ENCODE measurements around the gene RBM45. TPM values are rescaled to one million over a fixed set of nuclear protein-coding genes. Genes with fewer than 3 reads are reported as not detected.

The RBM45 gene
- total RNA-seq, 1 experiment from 2014 or later, result 29.3 TPM

GRCh38 chr2:178093471-178093870, 18.8 kb upstream of the RBM45 start:
- H3K36me3 ChIP-seq, result no peaks in the 10 kb centered on the region
- H3K9me3 ChIP-seq, result no peaks in the 10 kb centered on the region
- DNase-seq, result no peak
- H3K4me3 ChIP-seq, result no peak overlapping the region
- no peaks in the 10 kb centered on the region for H3K27me3 ChIP-seq

DNA sequence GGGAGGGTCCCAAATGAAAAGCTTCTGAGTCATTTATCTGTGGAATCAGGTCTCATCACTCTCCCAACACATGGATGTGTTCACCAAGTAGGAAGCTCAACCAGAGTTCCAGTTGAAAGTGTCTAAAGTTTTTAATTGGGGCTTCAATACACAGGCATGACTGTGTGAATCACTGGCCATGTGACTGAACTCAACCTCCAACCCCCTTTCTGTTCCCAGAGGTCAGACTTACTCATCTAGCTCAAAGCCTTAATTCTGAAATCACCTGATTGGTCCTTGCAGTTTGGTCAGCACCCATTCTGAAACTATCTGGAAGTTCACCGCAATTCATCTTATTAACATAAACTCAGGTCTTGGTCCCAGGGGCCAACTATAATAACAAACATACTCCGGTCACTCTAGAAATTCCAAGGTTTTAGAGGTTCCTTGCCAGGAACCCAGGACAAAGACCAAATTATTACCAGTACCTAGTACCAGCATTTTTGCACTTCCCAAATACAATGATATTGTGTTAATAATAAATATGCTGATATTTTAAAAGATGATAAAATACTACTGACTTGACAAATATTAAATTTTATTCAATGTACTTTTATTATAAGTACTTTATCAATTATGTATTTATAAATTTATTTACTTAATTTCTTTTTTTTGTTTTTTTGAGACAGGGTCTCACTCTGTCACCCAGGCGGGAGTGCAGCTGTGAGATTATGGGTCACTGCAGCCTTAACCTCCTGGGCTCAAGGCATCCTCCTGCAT, 10.7 kb upstream of the RBM45 start:
- Histone ChIP-seq H3K36me3 (no peaks in the 10 kb centered on the region), H3K9me3 (no peaks in the 10 kb centered on the region), H3K4me3 (no peak overlapping the region), H3K27me3 (no peaks in the 10 kb centered on the region)
- DNase-seq, result no peak

- DNase-seq, result no peak
- Histone ChIP-seq H3K9me3 (no peaks in the 10 kb centered on the region), H3K4me3 (no peak overlapping the region)
Observed at GRCh38 chr2:178105566-178105965, 6.7 kb upstream of the RBM45 start.

GRCh38 chr2:178106053-178106452, 6.2 kb upstream of the RBM45 start:
- DNase-seq, result no peak
- no peak overlapping the region for H3K4me3 ChIP-seq
- no peaks in the 10 kb centered on the region for H3K36me3 ChIP-seq
- no peaks in the 10 kb centered on the region for H3K9me3 ChIP-seq
- no peaks in the 10 kb centered on the region for H3K27me3 ChIP-seq

More at GRCh38 chr2:178105566-178105965, 6.7 kb upstream of the RBM45 start:
- Histone ChIP-seq H3K27me3 (no peaks in the 10 kb centered on the region), H3K36me3 (no peaks in the 10 kb centered on the region)

GRCh38 chr2:178108176-178108575, 4.1 kb upstream of the RBM45 start:
- Histone ChIP-seq H3K4me3 (no peak overlapping the region), H3K27me3 (no peaks in the 10 kb centered on the region), H3K9me3 (no peaks in the 10 kb centered on the region), H3K36me3 (no peaks in the 10 kb centered on the region)
- DNase-seq, result no peak

GRCh38 chr2:178109813-178110212, 2.4 kb upstream of the RBM45 start:
- H3K9me3 ChIP-seq, result no peaks in the 10 kb centered on the region
- H3K36me3 ChIP-seq, result no peaks in the 10 kb centered on the region
- H3K4me3 ChIP-seq, result no peak overlapping the region
- DNase-seq, result no peak
- no peaks in the 10 kb centered on the region for H3K27me3 ChIP-seq

- Histone ChIP-seq H3K4me3 (no peak overlapping the region), H3K36me3 (no peaks in the 10 kb centered on the region), H3K9me3 (no peaks in the 10 kb centered on the region), H3K27me3 (no peaks in the 10 kb centered on the region)
- DNase-seq, result no peak
Observed at GRCh38 chr2:178110681-178111080, 1.6 kb upstream of the RBM45 start.

- no peak for DNase-seq
- no peaks in the 10 kb centered on the region for H3K9me3 ChIP-seq
- no peaks in the 10 kb centered on the region; the same call in 1 of the 2 replicates for H3K36me3 ChIP-seq
- H3K4me3 ChIP-seq, result peak overlapping the region; percentile 85
- H3K27me3 ChIP-seq, result no peaks in the 10 kb centered on the region
Observed at GRCh38 chr2:178111743-178112142, 494 bp upstream of the RBM45 start.

- Histone ChIP-seq H3K36me3 (peaks cover 8% of the 10 kb centered on the region), H3K4me3 (no peak overlapping the region), H3K9me3 (no peaks in the 10 kb centered on the region), H3K27me3 (no peaks in the 10 kb centered on the region)
- no peak for DNase-seq
Observed at GRCh38 chr2:178114462-178114861, 2.2 kb downstream of the RBM45 start.

DNA sequence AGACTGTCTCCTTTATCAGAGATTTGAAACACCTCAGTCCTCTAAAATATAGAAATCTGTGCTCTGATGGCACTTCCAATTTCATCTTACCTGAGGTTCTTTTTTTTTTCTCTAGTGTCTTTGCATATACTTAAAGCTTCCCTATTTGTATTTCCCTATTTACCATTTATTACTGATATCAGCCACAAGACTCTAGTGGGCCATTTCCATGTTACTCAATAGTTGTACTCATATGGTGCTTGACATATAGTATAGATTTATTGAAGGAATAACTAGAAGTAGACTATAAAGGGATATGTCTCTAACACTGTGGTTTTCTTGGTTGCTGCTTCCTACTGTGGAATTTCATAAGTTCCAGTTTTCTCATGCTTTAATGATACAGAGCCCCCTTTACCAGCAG, 3.0 kb downstream of the RBM45 start:
- DNase-seq, result no peak
- Histone ChIP-seq H3K36me3 (peaks cover 8% of the 10 kb centered on the region), H3K9me3 (no peaks in the 10 kb centered on the region), H3K4me3 (no peak overlapping the region), H3K27me3 (no peaks in the 10 kb centered on the region)

DNA sequence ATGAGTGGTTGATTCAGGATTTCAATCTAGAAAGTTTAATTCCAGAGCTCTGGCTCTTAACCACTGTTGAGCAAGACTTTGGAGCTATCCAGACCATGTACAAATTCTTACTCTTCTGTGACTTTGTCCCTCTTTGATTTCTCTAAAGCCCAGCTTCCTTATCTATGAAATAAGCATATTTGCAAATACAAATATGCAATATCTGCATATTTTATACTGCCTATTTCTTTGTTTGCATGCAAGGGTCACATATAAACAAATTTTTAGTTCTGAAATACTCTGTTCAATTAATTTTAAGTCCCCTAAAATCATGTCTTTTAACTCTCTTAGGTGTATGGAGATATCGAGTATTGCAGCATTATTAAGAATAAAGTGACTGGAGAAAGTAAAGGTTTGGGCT, 5.5 kb downstream of the RBM45 start:
- H3K36me3 ChIP-seq, result peaks cover 25% of the 10 kb centered on the region
- no peaks in the 10 kb centered on the region for H3K27me3 ChIP-seq
- H3K9me3 ChIP-seq, result no peaks in the 10 kb centered on the region
- no peak for DNase-seq
- no peak overlapping the region for H3K4me3 ChIP-seq

- Histone ChIP-seq H3K9me3 (no peaks in the 10 kb centered on the region), H3K36me3 (peaks cover 36% of the 10 kb centered on the region), H3K27me3 (no peaks in the 10 kb centered on the region), H3K4me3 (no peak overlapping the region)
- DNase-seq, result no peak
Observed at GRCh38 chr2:178119179-178119922, 7.1 kb downstream of the RBM45 start.

DNA sequence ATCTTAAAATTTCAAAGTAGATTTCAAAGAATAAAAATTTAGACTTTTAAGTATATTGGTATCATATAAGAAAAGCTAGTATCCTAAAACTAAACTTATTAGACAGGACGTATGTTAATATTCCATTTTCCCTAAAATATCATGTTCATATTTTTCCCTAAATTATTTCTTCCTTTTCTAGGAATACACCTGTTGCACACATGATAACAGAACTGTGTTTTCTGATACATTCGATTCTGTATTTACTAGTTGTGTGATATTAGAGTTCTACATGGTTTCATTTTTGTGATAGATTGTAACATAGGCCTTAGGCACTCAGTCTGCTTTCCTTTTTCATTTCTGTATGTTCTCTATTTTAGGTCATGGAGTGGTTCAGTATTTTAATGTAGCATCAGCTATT, 10.9 kb downstream of the RBM45 start:
- Histone ChIP-seq H3K9me3 (no peaks in the 10 kb centered on the region), H3K4me3 (no peak overlapping the region), H3K36me3 (peaks cover 41% of the 10 kb centered on the region), H3K27me3 (no peaks in the 10 kb centered on the region)
- DNase-seq, result no peak

DNA sequence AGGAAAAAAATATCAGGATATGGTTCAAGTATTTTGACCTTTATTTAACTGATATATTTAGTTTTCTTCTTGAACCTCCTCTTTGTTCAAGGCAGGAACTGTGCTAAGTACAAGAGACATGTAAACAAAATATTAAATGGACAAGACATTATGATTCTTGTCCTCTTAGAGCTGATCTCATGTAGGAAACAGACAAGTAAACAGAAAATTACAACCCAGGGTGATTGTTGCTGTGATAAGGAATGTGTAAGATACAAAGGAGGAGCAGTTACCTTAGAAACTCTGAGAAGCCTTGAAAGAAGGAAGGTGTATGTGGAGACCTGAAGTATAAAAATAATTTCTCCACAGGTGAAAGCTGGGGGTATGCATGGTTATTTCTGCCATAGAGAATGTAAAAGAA, 12.9 kb downstream of the RBM45 start:
- H3K4me3 ChIP-seq, result no peak overlapping the region
- peaks cover 50% of the 10 kb centered on the region for H3K36me3 ChIP-seq
- no peaks in the 10 kb centered on the region for H3K9me3 ChIP-seq
- no peaks in the 10 kb centered on the region for H3K27me3 ChIP-seq
- no peak for DNase-seq

GRCh38 chr2:178125862-178126261, 13.6 kb downstream of the RBM45 start:
- no peaks in the 10 kb centered on the region for H3K9me3 ChIP-seq
- no peaks in the 10 kb centered on the region for H3K27me3 ChIP-seq
- no peak overlapping the region for H3K4me3 ChIP-seq
- peaks cover 47% of the 10 kb centered on the region for H3K36me3 ChIP-seq
- DNase-seq, result no peak

DNA sequence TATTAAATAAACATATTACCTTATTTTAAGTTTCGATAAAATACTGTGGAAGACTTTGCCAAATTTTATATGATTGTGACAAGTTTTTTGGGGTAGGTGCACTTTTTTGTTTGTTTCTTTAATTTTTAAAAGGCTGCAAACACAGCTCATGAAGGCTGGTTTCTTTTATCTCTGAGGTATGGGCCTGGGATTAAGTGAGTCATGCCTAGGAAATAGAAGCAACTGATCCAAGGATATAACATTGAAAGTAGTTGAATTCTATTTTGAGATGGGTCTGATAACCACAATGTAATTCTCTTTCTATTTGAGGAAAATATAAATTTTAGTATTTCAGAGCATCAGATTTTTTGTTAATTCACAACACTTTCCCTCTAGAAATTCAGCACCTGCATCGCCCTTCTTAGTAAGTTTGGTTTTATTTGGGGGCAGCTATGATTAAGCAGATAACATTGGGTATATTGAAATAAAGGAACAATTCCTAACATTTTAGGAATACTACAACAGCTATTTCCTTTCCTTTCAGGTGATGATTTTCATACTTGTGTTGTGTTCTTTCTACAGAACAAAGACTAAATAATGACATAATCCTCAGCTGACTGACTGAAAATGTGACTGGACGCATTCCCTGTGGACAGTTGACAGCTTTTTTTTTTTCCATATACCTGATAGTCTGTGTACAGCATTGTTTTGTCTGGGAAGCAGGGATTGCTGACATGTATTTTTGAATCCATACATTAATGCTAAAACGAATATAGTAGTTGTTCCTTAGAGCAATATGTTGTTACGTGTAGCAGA, 16.8 kb downstream of the RBM45 start:
- DNase-seq, result no peak

GRCh38 chr2:178136321-178137025, 24.2 kb downstream of the RBM45 start:
- no peaks in the 10 kb centered on the region for H3K27me3 ChIP-seq
- H3K36me3 ChIP-seq, result peaks cover 7% of the 10 kb centered on the region; the same call in 1 of the 2 replicates
- H3K9me3 ChIP-seq, result no peaks in the 10 kb centered on the region
- no peak for DNase-seq
- no peak overlapping the region for H3K4me3 ChIP-seq

More for the DNA sequence above, 16.8 kb downstream of the RBM45 start:
- Histone ChIP-seq H3K36me3 (peaks cover 26% of the 10 kb centered on the region), H3K4me3 (no peak overlapping the region), H3K9me3 (no peaks in the 10 kb centered on the region), H3K27me3 (no peaks in the 10 kb centered on the region)
